Measurements from ENCODE around the gene RAB33B.
"Not testable (repeated sequence)": the region's sequence is repeated elsewhere in the genome, so short reads cannot be mapped to it uniquely, and the experiment has no call there.

RAB33B gene

DNA sequence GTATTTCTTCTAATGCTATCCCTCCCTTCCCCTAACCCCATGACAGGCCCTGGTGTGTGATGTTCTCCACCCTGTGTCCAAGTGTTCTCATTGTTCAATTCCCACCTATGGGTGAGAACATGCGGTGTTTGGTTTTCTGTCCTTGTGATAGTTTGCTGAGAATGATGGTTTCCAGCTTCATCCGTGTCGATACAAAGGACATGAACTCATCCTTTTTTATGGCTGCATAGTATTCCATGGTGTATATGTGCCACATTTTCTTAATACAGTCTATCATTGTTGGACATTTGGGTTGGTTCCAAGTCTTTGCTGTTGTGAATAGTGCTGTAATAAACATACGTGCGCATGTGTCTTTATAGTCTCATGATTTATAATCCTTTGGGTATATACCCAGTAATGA is 10.6 kb downstream of the RAB33B start:
- not testable (repeated sequence) for DNase-seq

GRCh38 chr4:139465922-139466321 is 12.0 kb downstream of the RAB33B start:
- no peak for DNase-seq

DNA sequence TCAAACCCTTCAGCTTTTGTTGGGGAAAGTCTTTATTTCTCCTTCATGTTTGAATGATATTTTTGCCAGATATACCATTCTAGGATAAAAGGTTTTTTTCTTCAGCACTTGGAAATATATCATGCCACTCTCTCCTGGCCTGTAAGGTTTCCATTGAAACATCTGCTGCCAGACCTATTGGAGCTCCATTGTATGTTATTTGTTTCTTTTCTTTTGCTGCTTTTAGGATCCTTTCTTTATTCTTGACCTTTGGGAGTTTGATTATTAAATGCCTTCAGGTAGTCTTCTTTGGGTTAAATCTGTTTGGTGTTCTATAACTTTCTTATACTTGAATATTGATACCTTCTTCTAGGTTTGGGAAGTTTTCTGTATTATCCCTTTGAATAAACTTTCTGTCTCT is 14.8 kb downstream of the RAB33B start:
- not testable (repeated sequence) for DNase-seq

GRCh38 chr4:139469216-139469615 is 15.3 kb downstream of the RAB33B start:
- no peak for DNase-seq

- DNase-seq: no peak
These were observed 15.9 kb downstream of the RAB33B start for GRCh38 chr4:139469869-139470268.

- no peak for DNase-seq
These were observed 16.4 kb downstream of the RAB33B start for GRCh38 chr4:139470295-139470694.

- no peak for DNase-seq
These were observed 17.2 kb downstream of the RAB33B start for GRCh38 chr4:139470997-139471665.

GRCh38 chr4:139472852-139473251 is 18.9 kb downstream of the RAB33B start:
- DNase-seq: no peak

GRCh38 chr4:139476363-139476762 is 22.4 kb downstream of the RAB33B start:
- no peak for DNase-seq

DNA sequence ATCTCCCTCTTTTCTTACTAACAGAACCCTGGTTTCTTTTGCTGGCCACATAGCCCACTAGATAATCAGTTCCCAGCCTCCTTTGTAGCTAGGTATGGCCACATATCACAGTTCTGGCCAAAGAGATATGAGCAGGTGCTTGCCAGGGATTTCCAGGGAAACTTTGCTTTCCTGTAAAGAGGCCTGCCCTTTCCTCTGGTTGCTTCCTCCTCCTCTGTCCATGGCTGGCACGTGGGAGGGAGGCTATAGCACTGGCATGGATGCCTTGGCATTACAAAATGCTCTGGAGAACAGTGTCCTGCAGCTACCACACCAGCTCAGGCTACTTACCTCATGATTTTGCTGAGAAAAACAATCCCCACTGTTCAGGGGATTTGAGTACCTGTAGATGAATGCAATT is 27.5 kb downstream of the RAB33B start:
- DNase-seq: no peak

- DNase-seq: no peak
These were observed 29.1 kb downstream of the RAB33B start for GRCh38 chr4:139483000-139483399.

- no peak for DNase-seq
These were observed 30.9 kb downstream of the RAB33B start for GRCh38 chr4:139484783-139485311.

- DNase-seq: no peak
These were observed 34.5 kb downstream of the RAB33B start for GRCh38 chr4:139488442-139488841.

- no peak for DNase-seq
These were observed 35.7 kb downstream of the RAB33B start for GRCh38 chr4:139489638-139490037.

GRCh38 chr4:139492429-139492828 is 38.5 kb downstream of the RAB33B start:
- DNase-seq: no peak

- no peak for DNase-seq
These were observed 39.3 kb downstream of the RAB33B start for GRCh38 chr4:139493176-139493575.

GRCh38 chr4:139499186-139499585 is 45.3 kb downstream of the RAB33B start:
- DNase-seq: no peak

- DNase-seq: no peak
These were observed 47.2 kb downstream of the RAB33B start for GRCh38 chr4:139501117-139501516.

DNA sequence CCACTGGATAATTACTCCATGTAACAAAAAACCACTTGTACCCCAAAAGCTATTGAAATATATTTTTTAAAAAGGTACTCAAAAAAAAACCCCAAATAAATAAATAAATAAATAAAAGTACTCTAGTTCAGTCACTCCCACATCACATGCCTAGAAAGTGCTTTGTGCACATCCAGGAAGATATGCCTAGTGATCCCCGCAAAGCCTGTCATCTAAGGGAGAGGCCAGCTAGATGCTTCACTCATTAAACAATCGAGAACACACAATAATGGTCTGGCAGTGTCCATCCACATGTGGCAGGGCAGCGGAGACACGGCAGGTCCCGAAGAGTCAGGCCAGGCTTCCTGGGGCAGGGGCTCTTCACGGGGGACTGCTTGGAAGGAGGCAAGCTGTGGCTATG is 47.6 kb downstream of the RAB33B start:
- no peak for DNase-seq

GRCh38 chr4:139501927-139502899 is 48.3 kb downstream of the RAB33B start:
- DNase-seq: no peak

- DNase-seq: no peak
These were observed 49.8 kb downstream of the RAB33B start for GRCh38 chr4:139503622-139504166.

GRCh38 chr4:139506774-139507173 is 52.9 kb downstream of the RAB33B start:
- DNase-seq: no peak

DNA sequence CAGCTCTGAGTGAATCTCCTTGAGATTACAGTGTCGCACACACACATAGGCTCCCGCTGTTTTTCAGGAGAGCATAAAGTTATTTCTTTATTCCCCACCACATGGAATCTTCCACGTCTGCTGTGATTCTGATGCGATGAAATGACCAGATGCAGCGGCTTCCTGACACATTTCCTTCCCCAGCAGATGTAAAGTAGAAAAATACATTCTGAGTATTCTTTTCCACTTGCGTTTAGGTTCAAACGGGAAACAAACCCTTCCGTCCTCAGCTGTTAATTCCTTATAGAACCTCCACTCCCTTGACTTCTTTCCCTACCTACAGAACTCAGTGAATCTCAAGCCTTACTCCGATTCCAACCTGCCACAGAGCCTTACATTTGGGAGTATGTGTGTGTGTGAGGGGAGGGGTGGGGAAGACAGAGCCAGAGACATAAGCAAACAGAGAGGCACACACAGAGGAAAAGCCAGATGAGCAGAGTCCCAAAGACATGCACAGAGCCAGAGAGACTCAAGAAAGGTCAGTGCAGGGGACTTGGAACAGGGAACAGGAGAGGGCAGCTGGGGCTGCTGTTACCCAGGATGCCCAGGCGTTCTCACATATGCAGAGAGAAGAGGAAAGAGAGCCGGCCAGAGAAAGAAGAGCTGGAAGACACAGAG is 54.8 kb downstream of the RAB33B start:
- DNase-seq: no peak
